Natural killer cell (primary cell): ENCODE data around the gene CNIH4. TPM values are rescaled to one million over a fixed set of nuclear protein-coding genes. Genes with fewer than 3 reads are reported as not detected.

ENCODE experiments used
- ATAC-seq, 3 donors: fragments of 150-1000 bp in 2 of 3; fragments of 200-7000 bp in 1 of 3; cut with Tn5 transposase; 1 replicate in 1 of 3; 2 replicates in 2 of 3; pipeline ENCODE4 v1.10.0; 2021; ENCODE audit warnings: mild to moderate bottlenecking in 2 of 3, moderate library complexity in 2 of 3
- DNase-seq, 2 donors: peaks; one replicate each; pipeline versions ENCODE4 v3.0.0 to v3.0.0-alpha.2; 2013 to 2021; ENCODE audit warnings: mixed read lengths in 1 of 2
- H3K27ac ChIP-seq: one replicate; pipeline ENCODE4 v1.5.1; 2013; ENCODE audit warnings: mild to moderate bottlenecking, low read length
- H3K27me3 ChIP-seq: one replicate; pipeline ENCODE4 v1.6.1; 2013; ENCODE audit warnings: low read length; ENCODE audit not compliant: control insufficient read depth, insufficient read depth
- H3K36me3 ChIP-seq: one replicate; pipeline ENCODE4 v1.6.1; 2013; ENCODE audit warnings: low read length; ENCODE audit not compliant: control insufficient read depth, insufficient read depth
- H3K4me1 ChIP-seq: one replicate; pipeline ENCODE4 v1.6.1; 2013; ENCODE audit warnings: low read length; ENCODE audit not compliant: control insufficient read depth, insufficient read depth
- H3K4me3 ChIP-seq: one replicate; pipeline ENCODE4 v1.5.1; 2013; ENCODE audit warnings: low read length
- H3K9me3 ChIP-seq: one replicate; pipeline ENCODE4 v1.6.1; 2013; ENCODE audit warnings: low read length; ENCODE audit not compliant: control insufficient read depth, insufficient read depth
- H3K27ac Mint-ChIP-seq, 2 donors: one replicate each; pipeline ENCODE4 v1.8.0; 2022; ENCODE audit warnings: mild to moderate bottlenecking in 2 of 2, mixed read lengths in 2 of 2, moderate library complexity in 1 of 2
- H3K27me3 Mint-ChIP-seq, 2 donors: one replicate each; pipeline ENCODE4 v1.8.0; 2022; ENCODE audit warnings: low read depth in 2 of 2, mixed read lengths in 2 of 2
- H3K36me3 Mint-ChIP-seq: one replicate; pipeline ENCODE4 v1.8.0; 2022; ENCODE audit warnings: mixed read lengths
- H3K4me1 Mint-ChIP-seq, 2 donors: one replicate each; pipeline ENCODE4 v1.8.0; 2022; ENCODE audit warnings: mixed read lengths in 2 of 2
- H3K4me3 Mint-ChIP-seq: one replicate; pipeline ENCODE4 v1.8.0; 2022; ENCODE audit warnings: mild to moderate bottlenecking, moderate library complexity, mixed read lengths
- H3K9me3 Mint-ChIP-seq, 2 donors: one replicate each; pipeline ENCODE4 v1.8.0; 2022; ENCODE audit warnings: mixed read lengths in 2 of 2
- WGBS: methylation state at CpG from one replicate; pipeline ENCODE4 v1.1.7; 2013; ENCODE audit warnings: missing lambda C conversion rate; ENCODE audit not compliant: insufficient coverage; 5-methylcytosine and 5-hydroxymethylcytosine counted together
- intact Hi-C: fragments of 100-400 bp; cut with micrococcal nuclease; formaldehyde crosslinking; loops from one replicate; pipeline ENCODE4 v1.14.2; 2022
- total RNA-seq, 4 donors: library from RNA; stranded (reverse); fragments of 120-200 nt in 1 of 4; gene quantifications; one replicate each; pipeline versions ENCODE4 v1.2.3 to v1.2.4, GENCODE V29; 2013 to 2022
- TF ChIP-seq, protein P1 (sequence below): fragments of 200-600 bp; IDR thresholded peaks from one replicate; pipeline ENCODE4 v1.8.0; 2022; ENCODE audit warnings: antibody characterized with exemption

Gene CNIH4
- total RNA-seq, 3 donors from 2014 or later (not counting 1 experiment from before 2014, with no cell fraction given): 20.4 to 32.4 (median 27.3) TPM

DNA sequence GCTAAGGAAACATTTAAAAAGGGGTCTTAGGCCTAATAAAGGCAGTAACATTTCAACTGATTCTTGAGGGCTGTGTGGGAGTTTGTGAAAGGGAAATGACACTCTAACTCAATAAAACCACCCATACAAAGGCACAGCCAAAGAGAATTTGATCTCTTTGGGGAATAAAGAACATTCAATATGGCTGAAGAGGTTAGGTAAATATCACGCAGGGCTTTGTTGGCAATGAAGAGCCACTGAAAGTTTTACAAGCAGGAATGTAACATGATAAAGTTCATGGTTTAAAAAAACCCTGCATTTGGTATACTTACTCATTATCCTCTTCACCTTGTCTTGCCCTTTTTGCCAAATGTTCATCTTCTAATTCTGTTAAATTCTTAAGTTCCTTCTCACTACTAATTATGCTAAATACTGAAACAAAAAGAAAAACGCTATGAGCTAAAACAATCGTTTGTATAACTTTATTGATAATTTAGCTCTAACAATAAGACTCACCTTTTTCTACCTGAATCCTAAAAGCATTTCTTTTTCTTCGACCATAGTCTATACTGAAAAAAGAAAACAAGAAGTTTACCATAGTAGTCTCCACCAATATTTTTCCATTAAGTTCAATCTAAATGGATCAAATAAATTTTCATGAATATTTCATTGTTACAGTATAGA is 39.2 kb upstream of the CNIH4 start:
- Mint-ChIP-seq H3K36me3 (no peaks in the 10 kb centered on the region), H3K27me3 (no peaks in the 10 kb centered on the region), H3K27ac (no peak overlapping the region), H3K9me3 (no peaks in the 10 kb centered on the region), H3K4me1 (peaks cover 7 to 10% of the 10 kb centered on the region in 2 donors), H3K4me3 (no peak overlapping the region)
- no peak overlapping the region for H3K4me3 ChIP-seq
- no peaks in the 10 kb centered on the region for H3K27me3 ChIP-seq
- DNase-seq (no peak), ATAC-seq (no peak)
- TF ChIP-seq, protein P1, sequence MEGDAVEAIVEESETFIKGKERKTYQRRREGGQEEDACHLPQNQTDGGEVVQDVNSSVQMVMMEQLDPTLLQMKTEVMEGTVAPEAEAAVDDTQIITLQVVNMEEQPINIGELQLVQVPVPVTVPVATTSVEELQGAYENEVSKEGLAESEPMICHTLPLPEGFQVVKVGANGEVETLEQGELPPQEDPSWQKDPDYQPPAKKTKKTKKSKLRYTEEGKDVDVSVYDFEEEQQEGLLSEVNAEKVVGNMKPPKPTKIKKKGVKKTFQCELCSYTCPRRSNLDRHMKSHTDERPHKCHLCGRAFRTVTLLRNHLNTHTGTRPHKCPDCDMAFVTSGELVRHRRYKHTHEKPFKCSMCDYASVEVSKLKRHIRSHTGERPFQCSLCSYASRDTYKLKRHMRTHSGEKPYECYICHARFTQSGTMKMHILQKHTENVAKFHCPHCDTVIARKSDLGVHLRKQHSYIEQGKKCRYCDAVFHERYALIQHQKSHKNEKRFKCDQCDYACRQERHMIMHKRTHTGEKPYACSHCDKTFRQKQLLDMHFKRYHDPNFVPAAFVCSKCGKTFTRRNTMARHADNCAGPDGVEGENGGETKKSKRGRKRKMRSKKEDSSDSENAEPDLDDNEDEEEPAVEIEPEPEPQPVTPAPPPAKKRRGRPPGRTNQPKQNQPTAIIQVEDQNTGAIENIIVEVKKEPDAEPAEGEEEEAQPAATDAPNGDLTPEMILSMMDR: no peak
- H3K27ac ChIP-seq: no peak overlapping the region
- intact Hi-C loops: no loop called here
- H3K36me3 ChIP-seq: peaks cover 37% of the 10 kb centered on the region
- no peaks in the 10 kb centered on the region for H3K4me1 ChIP-seq
- WGBS: 100% methylated on average over 3 of the region's 4 CpGs
- H3K9me3 ChIP-seq: no peaks in the 10 kb centered on the region

DNA sequence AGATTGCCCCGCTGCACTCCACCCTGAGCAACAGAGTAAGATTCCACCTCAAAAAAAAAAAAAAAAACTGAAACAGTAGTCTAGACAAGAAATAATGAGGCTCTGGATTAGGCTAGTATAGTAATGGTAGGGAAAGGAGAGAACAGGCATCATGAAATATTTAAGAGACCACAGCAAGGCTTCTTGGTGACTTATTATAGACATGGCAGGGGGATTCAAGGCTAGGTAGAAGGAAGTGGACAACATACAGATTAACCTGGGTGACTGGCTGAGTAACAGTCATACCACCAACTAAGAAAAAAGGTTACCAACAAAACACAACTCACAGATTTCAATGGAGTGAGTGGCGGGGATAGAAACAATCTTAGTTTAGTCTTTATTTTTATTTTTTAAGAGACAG is 35.0 kb upstream of the CNIH4 start:
- Histone ChIP-seq H3K36me3 (peaks cover 17% of the 10 kb centered on the region), H3K9me3 (no peaks in the 10 kb centered on the region), H3K27me3 (no peaks in the 10 kb centered on the region), H3K27ac (no peak overlapping the region), H3K4me1 (no peaks in the 10 kb centered on the region), H3K4me3 (no peak overlapping the region)
- intact Hi-C loops: no loop called here
- TF ChIP-seq, protein P1: no peak
- ATAC-seq (no peak), DNase-seq (no peak)
- WGBS: no CpG with 5 or more reads among the region's 2 CpGs
- Mint-ChIP-seq H3K4me1 (peaks cover 10 to 13% of the 10 kb centered on the region in 2 donors), H3K9me3 (no peaks in the 10 kb centered on the region), H3K4me3 (no peak overlapping the region), H3K27ac (peak overlapping the region in 1 of 2 donors; percentile 40), H3K27me3 (no peaks in the 10 kb centered on the region), H3K36me3 (no peaks in the 10 kb centered on the region)

DNA sequence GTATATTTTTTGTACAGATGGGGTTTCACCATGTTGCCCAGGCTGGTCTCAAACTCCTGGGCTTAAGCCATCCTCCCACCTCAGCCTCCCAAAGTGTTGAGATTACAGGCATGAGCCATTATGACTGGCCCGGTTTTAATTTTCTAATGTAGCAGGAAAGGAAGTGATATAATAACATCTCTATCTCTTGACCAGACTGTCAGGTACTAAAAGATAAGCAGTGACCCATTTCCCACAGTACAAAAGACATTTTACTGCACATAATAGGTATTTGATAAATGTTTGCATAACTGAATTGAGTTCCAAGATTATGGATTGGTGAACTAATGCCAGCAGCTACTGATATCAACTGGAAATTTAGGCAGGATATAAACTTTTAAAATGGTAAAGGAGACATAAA is 30.7 kb upstream of the CNIH4 start:
- Mint-ChIP-seq H3K4me1 (peaks cover 45 to 48% of the 10 kb centered on the region in 2 donors), H3K27me3 (no peaks in the 10 kb centered on the region), H3K36me3 (no peaks in the 10 kb centered on the region), H3K9me3 (no peaks in the 10 kb centered on the region), H3K4me3 (no peak overlapping the region), H3K27ac (no peak overlapping the region)
- TF ChIP-seq, protein P1: no peak
- Histone ChIP-seq H3K4me3 (no peak overlapping the region), H3K27me3 (no peaks in the 10 kb centered on the region), H3K9me3 (no peaks in the 10 kb centered on the region), H3K27ac (no peak overlapping the region), H3K36me3 (peaks cover 11% of the 10 kb centered on the region), H3K4me1 (peaks cover 8% of the 10 kb centered on the region)
- intact Hi-C loops: no loop called here
- DNase-seq (no peak), ATAC-seq (no peak)
- WGBS: no CpG with 5 or more reads among the region's 1 CpG

DNA sequence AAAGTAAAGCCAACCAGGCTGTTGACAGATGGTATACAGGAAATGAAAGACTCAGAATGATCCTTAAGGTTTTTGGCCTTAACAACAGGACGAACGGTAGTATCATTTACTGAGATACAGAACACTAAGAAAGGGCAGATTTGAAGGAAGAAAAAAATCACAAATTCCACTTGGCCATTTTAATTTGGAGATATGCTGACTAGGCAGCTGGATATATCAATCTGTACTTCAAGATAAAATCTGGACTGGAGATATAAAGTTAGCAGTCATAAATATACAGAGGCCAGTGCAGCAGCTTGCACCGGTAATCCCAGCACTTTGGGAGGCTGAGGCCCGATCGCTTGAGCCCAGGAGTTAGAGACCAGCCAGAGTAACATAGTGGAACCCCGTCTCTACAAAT is 28.0 kb upstream of the CNIH4 start:
- DNase-seq (no peak), ATAC-seq (no peak)
- Histone ChIP-seq H3K36me3 (peaks cover 7% of the 10 kb centered on the region), H3K4me1 (peaks cover 8% of the 10 kb centered on the region), H3K4me3 (no peak overlapping the region), H3K9me3 (no peaks in the 10 kb centered on the region), H3K27ac (no peak overlapping the region), H3K27me3 (no peaks in the 10 kb centered on the region)
- no peaks in the 10 kb centered on the region for H3K27me3 Mint-ChIP-seq
- peaks cover 42 to 44% of the 10 kb centered on the region in 2 donors for H3K4me1 Mint-ChIP-seq
- peak overlapping the region; percentile 80 for H3K4me3 Mint-ChIP-seq
- WGBS: 72% methylated on average over 3 of the region's 6 CpGs
- H3K9me3 Mint-ChIP-seq: no peaks in the 10 kb centered on the region
- intact Hi-C loops: no loop called here
- TF ChIP-seq, protein P1: no peak
- H3K27ac Mint-ChIP-seq: peak overlapping the region in 1 of 2 donors; percentile 99
- H3K36me3 Mint-ChIP-seq: no peaks in the 10 kb centered on the region
